Measurements from ENCODE around the gene AKAP6.
"Not testable (repeated sequence)": the region's sequence is repeated elsewhere in the genome, so short reads cannot be mapped to it uniquely, and the experiment has no call there.

AKAP6 gene

GRCh38 chr14:32546246-32546645, 217.1 kb downstream of the AKAP6 start:
- DNase-seq, result no peak

- no peak for DNase-seq
These were observed 223.7 kb downstream of the AKAP6 start for GRCh38 chr14:32552766-32553165.

GRCh38 chr14:32559048-32559447, 229.9 kb downstream of the AKAP6 start:
- no peak for DNase-seq

DNA sequence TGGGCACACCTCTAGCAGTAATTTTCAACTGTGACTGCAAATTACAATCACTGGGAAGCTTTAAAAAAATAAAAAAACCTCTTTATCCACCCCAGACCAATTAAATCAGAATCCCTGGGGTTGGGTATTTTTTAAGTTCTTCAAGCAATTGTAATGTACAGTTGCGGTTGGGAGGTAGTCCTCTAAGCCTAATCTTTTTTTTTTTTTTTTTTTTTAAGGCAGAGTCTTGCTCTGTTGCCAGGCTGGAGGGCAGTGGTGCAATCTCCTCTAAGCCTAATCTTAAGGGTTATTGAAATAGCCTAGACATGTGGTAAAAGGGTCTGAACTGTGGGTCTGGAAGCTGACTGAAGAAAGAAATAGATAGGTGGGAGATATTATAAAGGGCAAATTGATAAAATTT, 230.5 kb downstream of the AKAP6 start:
- no peak for DNase-seq

DNA sequence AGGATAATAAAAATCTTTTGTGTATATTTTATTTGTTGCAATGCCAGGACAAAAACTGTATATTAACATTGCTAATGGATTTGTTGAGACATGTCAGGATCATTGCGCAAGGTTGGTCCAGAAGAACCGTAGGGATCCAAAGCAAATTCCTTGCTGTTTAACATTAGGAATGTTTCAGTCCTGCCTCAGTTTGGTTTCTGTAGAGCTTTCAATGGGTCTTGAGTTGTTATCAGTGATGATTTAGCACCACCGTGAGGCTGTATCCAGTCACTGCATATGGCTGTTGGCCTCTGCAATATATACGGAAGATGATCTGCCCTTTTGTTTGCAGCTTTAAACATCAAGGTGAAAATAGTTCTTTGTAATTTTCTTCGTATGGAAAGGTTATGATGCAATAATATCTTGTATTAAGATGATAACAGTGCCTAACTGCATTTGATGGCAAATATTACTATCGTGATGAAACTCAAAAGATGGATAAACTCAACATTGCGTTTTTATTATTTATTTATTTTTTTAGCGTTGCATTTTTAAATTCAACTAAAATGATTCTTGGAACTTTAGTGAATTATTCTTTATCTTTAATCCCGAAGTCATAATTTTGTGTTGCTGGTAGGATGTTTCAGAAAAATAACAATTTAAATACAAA, 231.2 kb downstream of the AKAP6 start:
- no peak for DNase-seq

- DNase-seq, result no peak
These were observed 232.4 kb downstream of the AKAP6 start for GRCh38 chr14:32561520-32561919.

DNA sequence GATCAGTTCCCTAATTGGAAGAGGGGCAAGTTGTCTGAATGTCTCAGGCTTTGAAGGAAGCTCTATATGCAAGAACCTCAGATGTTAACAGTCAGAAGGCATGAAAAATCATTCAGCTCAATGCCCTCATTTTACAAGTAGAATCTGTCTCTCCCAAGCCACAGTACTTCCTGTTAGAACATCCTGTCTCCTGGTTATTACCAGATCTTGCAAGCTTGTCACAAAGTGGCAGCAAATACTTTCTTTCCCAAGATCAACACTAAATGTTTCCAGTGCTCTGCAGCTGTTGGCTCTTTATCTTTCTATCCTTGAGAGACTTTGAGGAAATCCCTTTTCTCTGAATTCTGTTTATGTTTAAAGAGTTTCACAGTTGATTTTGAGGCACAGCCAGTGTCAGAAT, 235.5 kb downstream of the AKAP6 start:
- DNase-seq, result no peak

- DNase-seq, result no peak
These were observed 236.2 kb downstream of the AKAP6 start for GRCh38 chr14:32565256-32565655.

GRCh38 chr14:32567543-32568384, 238.7 kb downstream of the AKAP6 start:
- DNase-seq, result no peak

- DNase-seq, result no peak
These were observed 242.5 kb downstream of the AKAP6 start for GRCh38 chr14:32571551-32571950.

DNA sequence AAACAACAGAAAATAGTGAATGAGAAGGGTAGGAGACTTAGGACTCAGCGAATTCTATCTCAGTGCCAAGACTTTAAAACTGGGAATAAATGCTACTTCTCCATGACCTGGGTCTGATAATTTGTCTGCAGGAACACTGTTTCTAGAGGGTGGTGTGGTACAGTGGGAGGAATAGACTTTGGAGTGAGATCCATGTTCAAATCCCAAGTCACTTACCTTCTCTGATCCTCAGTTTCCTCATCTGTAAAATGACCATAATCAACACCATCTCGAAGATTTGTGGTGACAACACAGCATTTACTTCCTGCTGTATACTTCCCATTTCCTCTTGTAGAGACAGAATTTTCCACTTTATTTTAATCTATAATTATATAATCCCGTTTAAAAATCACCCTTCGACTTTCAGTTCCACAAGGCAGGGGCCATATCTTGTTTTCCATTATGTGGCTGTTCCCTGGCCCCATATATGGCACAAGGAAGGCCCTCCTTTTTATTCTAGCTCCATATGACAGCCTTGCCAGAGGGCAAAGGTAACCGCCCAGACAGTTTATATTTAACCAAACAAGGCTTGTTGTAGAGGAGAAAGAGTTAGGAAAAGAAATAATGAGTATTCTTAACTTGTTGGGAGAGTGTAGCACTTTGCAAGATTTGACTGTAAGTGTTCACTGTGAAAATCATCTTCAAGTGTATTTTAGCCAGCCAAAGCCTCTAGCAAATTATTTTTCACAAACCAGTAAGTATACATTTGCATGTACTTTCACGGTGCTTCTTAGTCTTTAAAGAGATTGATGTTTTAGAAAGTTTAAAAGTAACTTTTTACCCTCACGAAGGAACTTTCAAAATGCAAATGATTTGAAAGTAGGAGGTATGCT, 243.1 kb downstream of the AKAP6 start:
- DNase-seq, result no peak

DNA sequence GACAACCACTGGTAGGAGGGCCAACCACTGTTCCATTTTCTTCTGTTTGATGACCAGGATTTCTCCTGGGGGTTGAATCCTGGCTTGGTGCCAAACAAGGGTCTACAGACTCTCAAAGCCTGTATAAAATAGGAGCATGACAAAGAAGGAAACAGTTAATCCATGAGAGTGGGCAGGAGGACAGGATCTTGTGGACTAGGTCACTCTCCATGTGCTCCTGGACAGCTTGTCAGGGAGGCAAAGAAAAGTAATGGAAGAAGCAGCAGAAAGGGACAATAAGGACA, 243.7 kb downstream of the AKAP6 start:
- no peak for DNase-seq

DNA sequence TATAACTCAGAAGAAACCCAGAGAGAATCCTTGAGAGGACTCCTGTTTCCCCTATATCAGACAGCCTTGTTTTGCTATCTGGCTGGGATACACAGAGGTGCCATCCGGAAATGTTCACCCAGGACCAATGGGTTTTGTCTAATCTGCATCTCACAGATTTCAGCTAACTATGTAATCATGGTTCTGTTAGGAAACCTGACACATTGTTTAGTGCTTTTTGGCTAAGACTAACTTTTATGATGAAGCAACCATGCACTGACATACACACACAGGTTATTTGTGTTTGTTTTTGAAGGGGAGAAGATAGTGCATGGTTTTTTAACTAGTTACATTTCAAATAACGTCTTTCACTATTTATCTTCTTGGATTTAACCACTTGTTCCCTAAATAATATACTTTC, 245.2 kb downstream of the AKAP6 start:
- DNase-seq, result no peak

DNA sequence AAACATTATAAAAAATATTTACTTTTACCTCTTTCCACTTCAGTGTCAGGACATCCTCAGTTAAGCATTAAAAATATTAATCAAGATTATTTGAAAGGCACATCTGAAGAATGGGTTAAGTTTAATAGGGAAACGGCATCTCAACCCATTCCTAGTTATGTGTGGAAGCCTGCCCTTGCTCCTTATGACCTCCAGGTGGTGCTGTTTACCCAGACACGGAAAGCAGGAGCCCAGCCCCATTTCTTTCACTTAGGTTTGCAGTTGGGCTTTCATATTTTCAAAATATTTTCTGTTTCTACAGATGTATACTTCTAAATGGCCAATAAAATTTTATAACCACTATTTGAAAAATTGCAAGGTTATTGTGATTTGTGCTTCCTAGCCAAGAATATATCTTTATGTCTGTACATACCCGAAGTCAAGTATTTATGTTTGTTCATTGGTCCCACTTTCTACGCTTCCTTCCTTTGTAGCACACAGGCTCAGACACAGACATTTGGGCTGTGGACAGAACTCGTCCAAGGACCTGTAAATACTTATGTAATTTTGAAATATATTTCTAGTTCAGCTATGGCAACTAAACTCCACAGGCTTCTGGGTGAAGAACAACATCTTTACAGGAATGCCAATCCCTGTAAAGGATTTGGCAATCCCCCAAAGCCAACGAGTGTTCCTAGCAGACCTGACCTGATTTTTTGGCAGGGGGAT, 247.1 kb downstream of the AKAP6 start:
- peak; percentile 9 for DNase-seq

GRCh38 chr14:32576977-32577376, 247.9 kb downstream of the AKAP6 start:
- DNase-seq, result no peak

DNA sequence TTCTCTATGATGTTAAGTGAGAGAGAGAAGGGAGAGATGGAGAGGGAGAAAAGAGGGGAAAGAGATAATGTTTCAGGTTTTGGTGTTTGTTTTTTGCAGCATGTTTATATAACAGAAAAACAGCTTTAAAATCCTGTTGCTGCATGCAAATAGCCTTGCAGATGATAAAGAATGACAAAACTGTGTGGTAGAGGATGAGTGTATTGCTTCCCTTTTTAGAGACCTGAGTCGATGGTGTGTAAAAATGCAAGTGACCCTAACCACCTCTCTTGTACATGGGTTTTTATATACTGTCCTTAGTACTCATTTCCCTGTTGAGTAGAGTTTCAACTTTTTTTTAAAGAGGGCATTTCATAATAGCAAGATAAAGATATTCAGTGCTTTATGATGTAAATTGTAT, 249.1 kb downstream of the AKAP6 start:
- DNase-seq, result no peak

DNA sequence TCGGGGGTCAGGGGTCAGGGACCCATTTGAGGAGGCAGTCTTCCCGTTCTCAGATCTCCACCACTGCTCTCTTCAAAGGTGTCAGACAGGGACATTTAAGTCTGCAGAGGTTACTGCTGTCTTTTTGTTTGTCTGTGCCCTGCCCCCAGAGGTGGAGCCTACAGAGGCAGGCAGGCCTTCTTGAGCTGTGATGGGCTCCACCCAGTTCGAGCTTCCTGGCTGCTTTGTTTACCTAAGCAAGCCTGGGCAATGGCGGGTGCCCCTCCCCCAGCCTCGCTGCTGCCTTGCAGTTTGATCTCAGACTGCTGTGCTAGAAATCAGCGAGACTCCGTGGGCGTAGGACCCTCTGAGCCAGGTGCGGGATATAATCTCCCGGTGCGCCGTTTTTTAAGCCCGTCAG, 254.3 kb downstream of the AKAP6 start:
- not testable (repeated sequence) for DNase-seq

DNA sequence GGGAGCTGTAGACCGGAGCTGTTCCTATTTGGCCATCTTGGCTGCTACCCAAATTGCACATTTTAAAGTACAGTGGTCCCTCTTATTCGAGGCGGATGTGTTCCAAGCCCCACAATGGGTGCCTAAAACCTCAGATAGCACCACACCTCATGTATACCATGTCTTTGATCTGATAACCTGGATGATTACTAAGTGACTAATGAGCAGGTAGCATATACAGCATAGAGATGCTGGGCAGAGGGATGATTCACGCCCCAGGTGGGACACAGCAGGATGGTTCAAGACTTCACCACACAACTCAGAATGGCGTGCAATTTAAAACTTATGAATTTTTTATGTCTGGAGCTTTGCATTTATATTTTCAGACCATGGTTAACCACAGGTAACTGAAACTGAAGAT, 255.0 kb downstream of the AKAP6 start:
- DNase-seq, result no peak

GRCh38 chr14:32587461-32587860, 258.4 kb downstream of the AKAP6 start:
- DNase-seq, result no peak

- DNase-seq, result no peak
These were observed 259.6 kb downstream of the AKAP6 start for GRCh38 chr14:32588448-32589320.

GRCh38 chr14:32590157-32590556, 261.1 kb downstream of the AKAP6 start:
- DNase-seq, result no peak

GRCh38 chr14:32593290-32593942, 264.3 kb downstream of the AKAP6 start:
- no peak for DNase-seq

All from activated gamma-delta T cell treated with Interleukin-2 at 50 U/mL for 16 hours (primary cell).